IPS-NIHi11 (cell line): ENCODE results near the gene ZG16.
"Not testable (repeated sequence)": the region's sequence is repeated elsewhere in the genome, so short reads cannot be mapped to it uniquely, and the experiment has no call there.

Experiments used
- DNase-seq: peaks from one replicate; pipeline ENCODE4 v3.0.0; 2012; ENCODE audit warnings: mixed read lengths, low spot score

ZG16 gene, protein sequence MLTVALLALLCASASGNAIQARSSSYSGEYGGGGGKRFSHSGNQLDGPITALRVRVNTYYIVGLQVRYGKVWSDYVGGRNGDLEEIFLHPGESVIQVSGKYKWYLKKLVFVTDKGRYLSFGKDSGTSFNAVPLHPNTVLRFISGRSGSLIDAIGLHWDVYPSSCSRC

DNA sequence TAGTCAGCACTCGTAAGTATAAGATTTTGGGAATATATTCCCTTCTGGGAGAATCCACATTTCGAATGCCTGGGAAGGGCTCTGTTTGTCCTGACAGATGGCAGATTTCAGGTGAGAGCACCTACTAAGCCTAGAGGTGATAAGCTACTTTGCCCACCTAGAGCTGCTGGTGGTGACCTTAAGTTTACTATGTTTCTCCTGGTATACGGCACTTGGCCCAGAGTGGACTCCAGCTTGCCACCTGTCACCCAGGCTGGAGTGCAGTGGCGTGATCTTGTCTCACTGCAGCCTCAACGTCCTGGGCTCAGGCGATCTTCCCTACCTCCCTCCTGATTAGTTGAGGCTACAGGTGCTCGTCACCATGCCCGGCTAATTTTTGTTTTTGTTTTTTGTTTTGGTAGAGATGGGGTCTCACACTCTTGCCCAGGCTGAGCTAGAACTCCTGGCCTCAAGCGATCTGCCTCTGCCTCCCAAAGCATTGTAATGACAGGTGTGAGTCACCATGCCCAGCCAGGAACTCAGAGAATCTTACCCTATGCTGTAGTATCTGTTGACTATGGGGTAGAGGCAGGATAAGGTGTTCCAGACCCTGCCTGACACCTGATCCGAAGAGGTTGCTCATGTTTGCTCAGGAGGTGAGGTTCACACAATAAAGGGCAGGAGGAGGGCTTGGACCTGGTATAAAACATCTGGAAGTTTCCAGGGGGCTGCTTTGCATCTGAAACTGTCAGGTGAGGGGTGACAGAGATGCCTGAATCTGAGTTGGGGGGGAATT lies at the start of gene ZG16:
ZG16 (plus strand) TSS at position 681 of the 775 bp plus-strand sequence. CDS start 1,011 bp downstream, outside the sequence.
- DNase-seq, result no peak

DNA sequence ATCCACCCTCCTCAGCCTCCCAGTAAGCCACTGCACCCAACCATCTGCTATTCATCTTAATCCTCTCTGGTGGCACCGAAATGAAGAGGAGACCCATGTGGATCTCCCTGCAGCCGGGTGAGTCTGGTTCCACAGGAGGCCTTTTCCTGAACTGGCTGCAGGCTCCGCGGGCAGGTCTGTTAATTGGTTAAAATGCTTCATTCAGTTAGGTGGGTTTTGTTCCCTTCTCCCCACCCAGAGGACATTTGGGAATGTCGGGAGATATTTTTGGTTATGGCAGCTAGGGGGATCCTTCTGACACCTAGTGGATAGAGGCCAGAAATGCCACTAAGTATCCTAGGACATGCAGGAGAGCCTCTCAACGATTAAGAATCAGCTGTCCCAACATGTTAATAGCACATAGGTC lies 48.9 kb upstream of the ZG16 start:
- peak; percentile 67 for DNase-seq

DNA sequence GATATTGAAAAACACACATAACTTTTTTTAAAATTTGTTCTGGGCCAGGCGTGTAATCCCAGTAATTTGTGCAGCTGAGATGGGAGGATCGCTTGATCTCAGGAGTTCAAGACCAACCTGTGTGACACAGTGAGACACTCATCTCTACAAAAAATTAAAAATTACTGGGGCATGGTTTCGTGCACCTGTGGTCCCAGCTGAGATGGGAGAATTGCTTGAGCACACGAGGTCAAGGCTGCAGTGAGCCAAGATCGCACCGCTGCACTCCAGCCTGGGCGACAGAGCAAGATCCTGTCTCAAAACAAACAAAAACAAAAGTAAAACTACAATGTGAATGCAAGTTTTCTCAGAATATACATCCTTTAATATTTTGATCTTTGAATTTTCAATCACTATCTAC lies 47.4 kb upstream of the ZG16 start:
- DNase-seq, result no peak

DNA sequence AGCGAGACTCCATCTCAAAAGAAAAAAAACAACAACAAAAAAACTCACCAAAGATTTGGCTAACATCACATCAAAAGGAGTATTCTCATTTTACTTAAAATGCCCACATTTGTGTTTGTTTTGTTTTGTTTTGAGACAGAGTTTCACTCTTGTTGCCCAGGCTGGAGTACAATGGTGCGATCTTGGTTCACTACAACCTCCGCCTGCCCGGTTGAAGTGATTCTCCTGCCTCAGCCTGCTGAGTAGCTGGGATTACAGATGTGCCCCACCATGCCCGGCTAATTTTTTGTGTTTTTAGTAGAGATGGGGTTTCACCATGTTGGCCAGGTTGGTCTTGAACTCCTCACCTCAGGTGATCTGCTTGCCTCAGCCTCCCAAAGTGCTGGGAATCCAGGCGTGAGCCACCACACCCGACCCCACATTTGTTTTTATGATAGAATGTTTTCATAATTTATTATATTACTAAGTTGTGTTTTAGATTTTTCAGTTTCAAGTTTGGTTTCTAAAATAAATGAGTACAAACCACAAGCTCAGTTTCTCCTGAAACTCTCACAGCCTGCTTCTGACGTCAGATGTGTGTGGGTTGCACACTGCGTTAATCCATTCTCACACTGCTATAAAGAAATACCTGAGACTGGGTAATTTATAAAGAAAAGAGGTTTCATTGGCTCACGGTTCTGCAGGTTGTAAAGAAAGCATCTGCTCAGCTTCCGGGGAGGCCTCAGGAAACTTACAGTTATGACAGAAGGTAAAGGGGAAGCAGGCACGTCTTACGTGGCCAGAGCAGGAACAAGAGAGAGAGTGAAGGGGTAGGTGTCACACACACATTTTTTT lies 46.1 kb upstream of the ZG16 start:
- DNase-seq, result not testable (repeated sequence)

DNA sequence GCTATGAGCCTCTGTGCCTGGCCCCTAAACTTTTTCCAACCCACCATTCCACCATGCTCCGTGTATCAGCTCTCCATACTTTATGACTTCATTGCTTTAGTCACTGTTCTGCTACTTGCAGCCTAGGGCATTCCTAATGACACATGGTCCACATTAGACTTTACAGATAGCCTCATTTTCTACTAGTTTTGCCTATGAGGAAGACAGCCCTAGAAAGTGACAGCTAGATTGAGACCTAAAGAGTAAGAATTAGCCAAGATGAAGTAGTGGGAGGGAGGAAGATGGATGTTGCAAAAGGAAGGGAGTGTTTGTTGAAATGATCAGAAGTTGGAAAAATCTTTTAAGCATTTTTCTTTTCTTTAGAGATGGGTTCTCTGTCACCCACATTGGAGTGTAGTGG lies 43.3 kb upstream of the ZG16 start:
- DNase-seq, result no peak

DNA sequence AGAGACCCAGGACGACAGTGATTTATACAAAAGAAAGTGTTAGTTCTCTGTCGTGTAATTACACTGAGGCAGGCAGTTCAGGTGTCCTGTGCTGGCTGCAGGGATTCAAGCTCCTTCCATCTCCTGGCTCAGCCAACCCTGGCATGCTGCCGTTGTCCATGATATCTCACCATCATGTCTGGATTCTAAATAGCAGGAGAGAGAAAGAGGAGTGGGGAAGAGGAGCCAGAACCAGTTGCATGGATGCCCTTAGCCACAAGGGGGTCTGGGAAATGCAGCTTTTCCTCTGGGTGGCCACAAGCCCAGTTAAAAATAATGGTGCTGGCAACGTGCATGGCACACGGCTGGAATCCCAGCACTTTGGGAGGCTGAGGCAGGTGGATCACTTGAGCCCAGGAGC lies 41.9 kb upstream of the ZG16 start:
- no peak for DNase-seq

DNA sequence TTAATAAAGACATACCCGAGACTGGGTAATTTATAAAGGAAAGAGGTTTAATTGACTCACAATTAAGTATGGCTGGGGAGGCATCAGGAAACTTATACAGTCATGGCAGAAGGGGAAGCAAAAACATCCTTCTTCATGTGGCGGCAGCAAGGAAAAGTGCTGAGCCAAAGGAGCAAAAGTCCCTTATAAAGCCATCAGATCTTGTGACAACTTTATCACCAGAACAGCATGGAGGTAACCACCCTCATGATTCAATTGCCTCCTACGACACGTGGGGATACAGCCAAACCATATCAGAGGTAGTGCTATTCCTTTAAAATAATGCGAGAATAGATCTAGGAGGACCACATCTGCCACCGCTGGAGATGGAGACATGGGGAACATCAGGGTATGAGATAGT lies 41.3 kb upstream of the ZG16 start:
- DNase-seq, result no peak

DNA sequence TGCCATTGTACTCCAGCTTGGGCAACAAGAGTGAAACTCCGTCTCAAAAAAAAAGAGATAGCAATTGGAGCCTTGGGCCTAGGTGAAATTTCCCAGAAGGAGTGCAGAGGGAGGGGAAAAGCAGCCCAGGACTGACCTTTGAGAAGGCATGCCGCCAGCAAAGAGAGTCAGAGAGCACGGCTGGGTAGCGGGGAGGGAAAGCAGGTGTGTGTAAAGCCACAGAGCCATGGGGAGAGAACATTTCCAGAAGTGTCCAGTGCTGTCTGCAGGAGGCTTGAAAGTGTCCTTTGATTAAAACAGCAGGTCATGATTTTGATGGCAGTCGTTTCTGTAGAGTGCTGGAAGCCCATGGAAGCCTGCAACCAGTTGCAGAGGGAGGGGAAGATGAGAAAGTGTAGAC lies 40.3 kb upstream of the ZG16 start:
- no peak for DNase-seq

DNA sequence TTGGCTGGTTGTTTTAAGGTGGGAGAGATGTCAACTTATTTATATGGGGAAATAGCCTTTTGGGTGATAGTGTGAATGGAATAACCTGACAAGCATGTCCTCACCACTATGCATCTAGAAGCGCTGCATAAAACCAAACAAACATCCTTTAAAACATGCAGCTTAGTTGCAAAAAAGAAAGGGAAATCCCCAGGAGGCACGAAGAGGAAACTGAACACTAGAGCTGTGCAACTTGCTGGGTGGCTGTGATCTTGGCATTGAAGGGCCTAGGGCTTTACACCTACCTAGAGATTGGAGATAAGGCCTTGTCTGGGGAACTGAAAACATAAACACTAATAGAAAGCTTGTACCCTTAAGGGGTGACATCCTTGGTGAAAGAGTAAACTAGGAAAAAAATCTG lies 39.5 kb upstream of the ZG16 start:
- DNase-seq, result no peak

DNA sequence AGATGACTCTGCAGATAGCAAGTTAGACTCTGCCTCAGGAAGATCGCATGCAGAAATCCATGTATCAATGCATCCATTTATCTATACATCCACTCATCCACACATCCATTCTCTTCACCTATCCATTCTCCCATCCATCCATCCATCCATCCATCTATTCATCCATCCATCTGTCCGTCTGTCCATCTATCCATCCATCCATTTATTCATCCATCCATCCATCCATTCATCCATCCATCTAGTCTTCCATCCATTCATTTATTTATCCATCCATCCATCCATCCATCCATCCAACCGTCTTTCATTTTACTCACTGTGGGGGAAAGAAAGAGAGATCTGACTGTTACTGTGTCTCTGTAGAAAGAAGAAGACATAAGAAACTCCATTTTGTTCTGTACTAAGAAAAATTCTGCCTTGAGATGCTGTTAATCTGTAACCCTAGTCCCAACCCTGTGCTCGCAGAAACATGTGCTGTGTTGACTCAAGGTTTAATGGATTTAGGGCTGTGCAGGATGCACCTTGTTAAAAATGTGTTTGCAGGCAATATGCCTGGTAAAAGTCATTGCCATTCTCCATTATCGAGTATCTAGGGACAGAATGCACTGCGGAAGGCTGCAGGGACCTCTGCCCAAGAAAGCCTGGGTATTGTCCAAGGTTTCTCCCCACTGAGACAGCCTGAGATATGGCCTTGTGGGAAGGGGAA lies 38.0 kb upstream of the ZG16 start:
- not testable (repeated sequence) for DNase-seq

DNA sequence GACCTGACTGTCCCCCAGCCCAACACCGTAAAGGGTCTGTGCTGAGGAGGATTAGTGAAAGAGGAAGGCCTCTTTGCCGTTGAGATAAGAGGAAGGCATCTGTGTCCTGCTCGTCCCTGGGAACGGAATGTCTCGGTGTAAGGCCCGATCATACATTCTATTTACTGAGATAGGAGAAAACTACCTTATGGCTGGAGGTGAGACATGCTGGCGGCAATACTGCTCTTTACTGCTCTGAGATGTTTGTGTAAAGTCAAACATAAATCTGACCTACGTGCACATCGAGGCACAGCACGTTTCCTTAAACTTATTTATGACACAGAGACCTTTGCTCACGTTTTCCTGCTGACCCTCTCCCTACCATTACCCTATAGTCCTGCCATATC lies 37.4 kb upstream of the ZG16 start:
- DNase-seq, result not testable (repeated sequence)

DNA sequence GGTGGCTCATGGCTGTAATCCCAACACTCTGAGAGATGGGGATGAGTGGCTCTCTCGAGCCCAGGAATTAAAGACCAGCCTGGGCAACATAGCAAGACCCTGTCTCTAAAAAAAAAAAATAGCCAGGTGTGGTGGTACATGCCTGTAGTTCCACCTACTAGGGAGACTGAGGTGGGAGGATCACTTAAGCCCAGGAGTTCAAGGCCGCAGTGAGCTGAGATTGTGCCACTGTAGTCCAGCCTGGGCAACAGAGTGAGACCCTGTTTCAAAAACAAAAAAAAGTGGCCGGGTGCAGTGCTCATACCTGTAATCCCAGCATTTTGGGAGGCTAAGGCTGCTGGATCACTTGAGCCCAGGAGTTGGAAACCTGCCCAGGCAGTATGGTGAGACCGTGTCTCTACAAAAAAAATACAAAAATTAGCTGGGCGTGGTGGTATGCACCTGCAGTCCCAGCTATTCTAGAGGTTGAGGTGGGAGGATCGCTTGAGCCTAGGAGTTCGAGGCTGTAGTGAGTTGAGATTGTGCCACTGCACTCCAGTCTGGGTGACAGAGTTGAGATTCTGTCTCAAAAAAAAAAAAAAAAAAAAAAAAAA lies 35.3 kb upstream of the ZG16 start:
- no peak for DNase-seq

DNA sequence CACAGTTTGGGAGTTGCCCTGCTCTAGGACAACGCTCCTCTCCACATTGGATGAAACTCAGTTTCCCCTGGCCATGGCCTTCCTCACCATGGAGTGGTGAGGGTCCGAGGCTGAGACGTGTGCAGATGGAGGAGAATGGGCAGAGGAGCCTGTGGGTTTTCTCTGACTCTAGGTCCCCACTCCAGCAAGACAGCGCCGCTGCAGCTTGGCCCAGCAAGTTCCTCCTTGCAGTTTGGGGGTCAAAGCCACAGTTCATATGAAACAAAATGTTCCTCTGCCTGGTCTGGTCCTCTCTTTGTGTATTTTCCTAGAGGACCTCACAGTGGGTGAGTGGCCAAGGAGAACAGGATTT lies 34.6 kb upstream of the ZG16 start:
- DNase-seq, result no peak

DNA sequence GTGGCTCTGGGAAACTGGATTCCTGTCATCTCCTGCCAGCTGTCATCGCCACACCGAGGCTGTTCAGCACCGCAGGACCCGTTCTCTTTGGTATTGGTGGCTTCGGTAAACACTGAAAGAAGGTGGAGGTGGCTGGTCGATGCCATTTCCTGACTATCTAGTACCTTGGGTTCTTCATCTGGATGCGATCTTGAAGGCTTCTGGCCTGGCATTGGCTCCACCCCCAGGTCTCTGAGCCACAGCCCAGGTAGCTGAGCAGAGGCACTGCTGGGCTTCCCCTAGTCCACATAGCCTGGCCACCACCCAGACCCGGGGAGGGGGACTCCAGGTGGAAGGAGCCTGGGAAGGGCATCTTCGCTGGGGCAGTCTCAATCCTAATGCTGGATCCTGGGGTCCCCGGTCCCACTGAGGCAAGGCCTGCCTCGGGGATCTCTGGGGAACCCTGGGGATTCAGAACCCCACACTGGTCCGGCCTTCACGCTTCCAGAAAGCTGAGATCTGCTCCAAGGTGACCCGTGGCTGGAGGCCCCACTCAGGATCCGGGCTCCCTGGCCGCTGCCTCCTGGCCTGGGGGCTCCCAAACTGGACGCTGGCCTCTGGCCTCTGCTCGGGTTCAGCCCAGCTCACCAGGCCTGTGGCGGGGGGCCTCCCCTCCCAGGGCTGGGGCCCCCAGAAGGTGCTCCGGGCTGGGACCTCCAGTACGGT lies 34.1 kb upstream of the ZG16 start:
- DNase-seq, result no peak

DNA sequence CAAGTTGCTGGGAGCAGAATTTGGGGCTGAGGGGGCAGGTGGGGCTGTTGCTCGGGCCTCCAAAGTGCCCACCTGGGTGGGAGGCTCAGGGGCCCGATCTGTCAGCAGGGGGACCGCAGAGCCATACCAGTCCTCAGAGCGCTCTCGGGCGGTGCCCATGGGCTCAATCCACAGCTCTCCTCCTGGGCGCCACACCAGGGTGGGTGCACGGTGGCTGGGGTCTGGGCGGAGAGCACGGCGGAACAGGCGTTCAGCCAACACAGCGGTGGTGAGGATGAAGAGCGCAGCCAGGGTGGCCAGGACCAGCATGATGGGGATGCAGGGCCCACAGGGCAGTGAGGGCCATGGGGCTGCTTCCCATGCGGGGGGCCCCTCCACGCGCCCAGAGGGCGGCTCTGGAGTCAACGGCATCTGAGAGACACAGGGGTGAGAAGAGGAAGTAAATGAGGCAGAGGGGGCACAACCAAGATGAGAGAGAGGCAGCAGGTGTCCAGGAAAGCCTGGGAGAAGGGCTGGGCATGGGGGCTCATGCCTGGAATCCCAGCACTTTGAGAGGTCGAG lies 33.4 kb upstream of the ZG16 start:
- DNase-seq, result peak; percentile 41

DNA sequence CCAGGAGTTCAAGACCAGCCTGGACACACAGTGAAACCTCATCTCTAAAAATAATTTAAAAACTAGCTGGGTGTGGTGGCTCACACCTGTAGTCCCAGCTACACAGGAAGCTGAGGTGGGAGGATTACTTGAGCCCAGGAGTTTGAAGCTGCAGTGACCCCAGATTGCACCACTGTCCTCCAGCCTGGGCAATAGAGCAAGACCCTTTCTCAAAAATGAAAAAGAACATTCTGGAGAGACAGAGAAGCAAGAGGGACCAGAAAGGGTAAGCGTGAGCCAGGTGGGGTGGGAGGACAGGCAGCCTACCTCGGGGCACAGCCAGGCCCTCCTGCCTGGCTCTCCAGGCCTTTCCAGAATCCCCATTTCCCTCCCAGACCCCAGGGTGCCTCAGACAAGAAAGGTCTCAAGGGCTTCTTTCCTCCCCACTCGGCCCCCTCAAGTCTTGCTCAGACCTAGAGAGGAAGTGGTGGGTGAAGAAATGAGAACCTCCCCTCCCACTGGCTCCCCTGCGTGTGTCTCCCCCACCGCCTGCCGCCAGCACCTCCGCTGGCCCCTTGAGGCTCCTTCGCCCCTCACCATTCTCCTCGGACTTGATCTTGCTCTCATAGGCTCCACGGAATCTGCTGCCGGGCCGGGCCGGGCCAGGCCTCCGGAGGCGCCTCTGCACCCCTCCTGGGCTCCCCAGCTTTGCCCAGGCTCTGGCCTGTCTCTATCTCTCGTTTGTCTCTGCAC lies 32.8 kb upstream of the ZG16 start:
- DNase-seq, result peak; percentile 29

DNA sequence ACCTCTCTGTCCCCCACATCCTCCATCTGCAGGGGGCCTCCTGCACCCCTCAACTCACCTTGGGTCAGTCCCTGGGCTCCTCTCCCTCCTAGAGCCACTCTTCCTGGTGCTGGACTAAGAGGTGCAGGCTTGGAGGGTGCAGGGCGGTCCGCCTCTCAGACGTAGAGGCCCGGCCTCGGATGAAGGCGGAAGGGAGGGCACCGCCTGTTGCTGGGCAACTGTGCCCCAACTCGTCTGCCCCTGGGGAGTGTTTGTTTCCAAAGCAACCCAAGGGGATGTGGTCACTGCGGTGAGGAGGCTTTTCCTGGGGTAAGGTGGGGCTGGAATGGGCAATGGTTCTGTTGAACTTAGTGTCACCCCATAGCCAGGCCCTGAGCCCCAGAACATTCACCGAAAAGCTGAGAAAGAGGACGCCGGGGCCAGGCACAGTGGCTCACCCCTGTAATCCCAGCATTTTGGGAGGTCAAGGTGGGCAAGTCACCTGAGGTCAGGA lies 32.2 kb upstream of the ZG16 start, which contains the start of gene C16orf54:
C16orf54 (minus strand) TSS at position 138 of the 493 bp plus-strand sequence. CDS start 1,039 bp downstream, outside the sequence.
- no peak for DNase-seq

DNA sequence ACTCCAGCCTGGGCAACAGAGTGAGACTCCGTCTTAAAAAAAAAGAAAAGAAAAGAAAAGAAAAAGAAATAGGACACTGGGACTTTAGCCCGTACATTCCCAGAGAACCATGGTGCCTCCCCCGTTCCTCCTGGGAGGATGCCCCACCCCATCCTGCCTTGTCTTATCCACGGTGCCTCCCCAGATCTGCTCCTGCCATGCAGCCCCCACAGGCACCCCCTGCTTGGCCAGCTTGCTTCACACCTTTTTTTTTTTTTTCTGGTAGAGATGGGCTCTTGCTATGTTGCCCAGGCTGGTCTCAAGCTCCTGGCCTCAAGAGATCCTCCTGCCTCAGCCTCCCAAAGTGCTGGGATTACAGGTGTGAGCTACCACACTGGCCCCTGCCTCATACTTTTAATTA lies 31.5 kb upstream of the ZG16 start:
- DNase-seq, result not testable (repeated sequence)

DNA sequence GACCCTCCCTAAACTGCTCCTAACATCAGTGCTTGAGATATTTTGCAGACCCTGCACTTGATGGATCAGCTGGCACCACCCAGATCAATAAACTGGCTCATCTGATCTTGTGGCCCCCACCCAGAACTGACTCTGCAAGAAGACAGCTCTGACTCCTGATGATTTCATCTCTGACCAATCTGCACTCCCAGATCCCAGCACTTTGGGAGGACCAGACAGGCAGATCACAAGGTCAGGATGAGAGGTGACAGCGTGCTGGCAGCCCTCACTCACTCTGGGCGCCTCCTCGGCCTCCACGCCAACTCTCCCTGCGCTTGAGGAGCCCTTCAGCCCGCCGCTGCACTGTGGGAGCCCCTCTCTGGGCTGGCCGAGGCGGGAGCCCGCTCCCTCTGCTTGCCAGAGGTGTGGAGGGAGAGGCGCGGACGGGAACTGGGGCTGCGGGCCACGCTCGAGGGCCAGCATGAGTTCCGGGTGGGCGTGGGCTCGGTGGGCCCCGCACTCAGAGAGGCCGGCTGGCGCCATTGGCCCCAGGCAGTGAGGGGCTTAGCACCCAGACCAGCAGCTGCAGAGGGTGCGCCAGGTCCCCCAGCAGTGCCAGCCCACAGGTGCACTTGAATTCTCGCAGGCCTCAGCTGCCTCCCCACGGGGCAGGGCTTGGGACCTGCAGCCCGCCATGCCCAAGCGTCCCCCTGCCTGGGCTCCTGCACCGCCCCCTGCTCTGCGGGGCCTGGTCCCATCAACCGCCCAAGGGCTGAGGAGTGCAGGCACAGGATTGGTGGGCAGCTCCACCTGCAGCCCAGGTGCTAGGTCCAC lies 29.9 kb upstream of the ZG16 start:
- no peak for DNase-seq
